ENCODE data around the gene PRC1. TPM values are rescaled to one million over a fixed set of nuclear protein-coding genes. Genes with fewer than 3 reads are reported as not detected.

Gene PRC1
- total and polyA plus RNA-seq, 4 donors = 5.0 to 31.1 (median 7.9) TPM

DNA sequence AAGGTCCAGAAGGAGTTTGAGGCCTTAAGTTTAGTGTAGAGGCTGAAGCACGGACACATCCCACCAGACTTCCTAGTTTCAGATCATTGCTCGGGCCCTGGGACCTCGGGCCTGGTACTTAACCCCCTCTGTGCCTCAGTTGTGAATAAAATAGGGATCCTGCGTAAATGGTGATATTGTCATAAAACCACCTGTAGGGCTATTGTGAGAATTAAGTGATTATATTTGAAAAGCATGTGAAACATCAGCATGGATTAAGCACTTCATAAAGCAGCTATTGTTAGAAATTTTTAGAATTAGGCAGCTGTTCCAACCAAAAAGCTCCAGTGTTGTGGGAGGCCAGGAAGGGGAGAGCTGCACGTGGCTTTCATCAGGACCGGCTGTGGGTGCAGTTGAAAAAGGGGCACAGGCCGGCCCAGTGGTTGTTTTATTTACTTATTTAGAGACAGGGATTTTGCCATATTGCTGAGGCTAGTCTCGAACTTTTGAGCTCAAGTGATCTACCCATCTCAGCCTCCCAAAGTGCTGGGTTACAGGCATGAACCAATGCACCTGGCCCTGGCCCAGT is 35.2 kb downstream of the PRC1 start:
- ATAC-seq (ENCODE audit: insufficient read depth, low FRiP score) (no peak), DNase-seq (no peak)
- peaks cover 0 to 19% (median 9%) of the 10 kb centered on the region in 5 donors for H3K4me1 ChIP-seq (ENCODE audit: control insufficient read depth in 5 of 5, insufficient read depth in 5 of 5, low read length in 5 of 5)
- peaks cover 4 to 18% (median 13%) of the 10 kb centered on the region in 4 donors for H3K36me3 ChIP-seq (ENCODE audit: control insufficient read depth in 4 of 4, insufficient read depth in 4 of 4, low read length in 4 of 4)
- H3K27ac ChIP-seq (ENCODE audit: low read depth in 1 of 2, low read length in 1 of 2) = no peak overlapping the region
- TF ChIP-seq, protein P1, sequence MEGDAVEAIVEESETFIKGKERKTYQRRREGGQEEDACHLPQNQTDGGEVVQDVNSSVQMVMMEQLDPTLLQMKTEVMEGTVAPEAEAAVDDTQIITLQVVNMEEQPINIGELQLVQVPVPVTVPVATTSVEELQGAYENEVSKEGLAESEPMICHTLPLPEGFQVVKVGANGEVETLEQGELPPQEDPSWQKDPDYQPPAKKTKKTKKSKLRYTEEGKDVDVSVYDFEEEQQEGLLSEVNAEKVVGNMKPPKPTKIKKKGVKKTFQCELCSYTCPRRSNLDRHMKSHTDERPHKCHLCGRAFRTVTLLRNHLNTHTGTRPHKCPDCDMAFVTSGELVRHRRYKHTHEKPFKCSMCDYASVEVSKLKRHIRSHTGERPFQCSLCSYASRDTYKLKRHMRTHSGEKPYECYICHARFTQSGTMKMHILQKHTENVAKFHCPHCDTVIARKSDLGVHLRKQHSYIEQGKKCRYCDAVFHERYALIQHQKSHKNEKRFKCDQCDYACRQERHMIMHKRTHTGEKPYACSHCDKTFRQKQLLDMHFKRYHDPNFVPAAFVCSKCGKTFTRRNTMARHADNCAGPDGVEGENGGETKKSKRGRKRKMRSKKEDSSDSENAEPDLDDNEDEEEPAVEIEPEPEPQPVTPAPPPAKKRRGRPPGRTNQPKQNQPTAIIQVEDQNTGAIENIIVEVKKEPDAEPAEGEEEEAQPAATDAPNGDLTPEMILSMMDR (IDR thresholded peaks at IDR 0.05; ENCODE audit: control extremely low read depth, extremely low read depth) = no peak
- no peaks in the 10 kb centered on the region for H3K9me3 ChIP-seq (ENCODE audit: control insufficient read depth in 4 of 4, insufficient read depth in 3 of 4, low read length in 3 of 4)
- WGBS, 2 donors = 90 to 91% methylated on average over 8 of the region's 8 CpGs
- H3K27me3 ChIP-seq (ENCODE audit: control insufficient read depth in 3 of 3, insufficient read depth in 3 of 3, low read length in 2 of 3) = no peaks in the 10 kb centered on the region
- H3K4me3 ChIP-seq = no peak overlapping the region
- no peak overlapping the region for H3K9ac ChIP-seq (ENCODE audit: insufficient read depth in 1 of 2, low read length in 2 of 2)

DNA sequence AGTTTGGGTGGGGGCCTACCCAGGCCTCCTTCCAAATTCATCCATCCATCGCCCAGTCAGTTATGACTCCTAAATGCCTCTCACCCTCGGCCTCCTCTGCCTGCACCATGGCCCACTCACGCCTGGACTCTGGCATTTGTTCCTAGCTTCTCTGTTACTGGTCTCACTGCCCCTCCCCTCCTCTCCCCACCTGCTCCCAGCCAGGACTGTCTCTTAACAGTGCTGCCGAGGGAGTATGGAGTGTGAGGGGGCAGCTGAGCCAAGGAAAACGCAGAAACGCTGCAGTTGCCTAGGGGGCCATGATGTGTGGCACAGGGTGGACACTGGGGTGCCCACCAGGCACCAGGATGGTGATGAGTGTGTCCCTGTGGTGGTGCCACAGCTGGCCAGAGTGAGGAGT is 36.5 kb downstream of the PRC1 start:
- no peak for DNase-seq
- H3K27ac ChIP-seq (ENCODE audit: low read depth in 1 of 2, low read length in 1 of 2) = no peak overlapping the region
- no peaks in the 10 kb centered on the region for H3K9me3 ChIP-seq (ENCODE audit: control insufficient read depth in 4 of 4, insufficient read depth in 3 of 4, low read length in 3 of 4)
- ATAC-seq (ENCODE audit: insufficient read depth, low FRiP score) = no peak
- peaks cover 4 to 23% (median 18%) of the 10 kb centered on the region in 4 donors for H3K36me3 ChIP-seq (ENCODE audit: control insufficient read depth in 4 of 4, insufficient read depth in 4 of 4, low read length in 4 of 4)
- H3K9ac ChIP-seq (ENCODE audit: insufficient read depth in 1 of 2, low read length in 2 of 2) = peak overlapping the region in 1 of 2 donors; percentile 49
- H3K27me3 ChIP-seq (ENCODE audit: control insufficient read depth in 3 of 3, insufficient read depth in 3 of 3, low read length in 2 of 3) = no peaks in the 10 kb centered on the region
- H3K4me3 ChIP-seq = no peak overlapping the region
- WGBS, 2 donors = 90 to 94% methylated on average over 6 of the region's 6 CpGs
- peaks cover 0 to 19% (median 9%) of the 10 kb centered on the region in 5 donors for H3K4me1 ChIP-seq (ENCODE audit: control insufficient read depth in 5 of 5, insufficient read depth in 5 of 5, low read length in 5 of 5)
- TF ChIP-seq, protein P1 (IDR thresholded peaks at IDR 0.05; ENCODE audit: control extremely low read depth, extremely low read depth) = no peak

GRCh38 chr15:90957031-90957790 is 37.1 kb downstream of the PRC1 start:
- H3K36me3 ChIP-seq (ENCODE audit: control insufficient read depth in 4 of 4, insufficient read depth in 4 of 4, low read length in 4 of 4) = peaks cover 1 to 25% (median 17%) of the 10 kb centered on the region in 4 donors
- no peak overlapping the region for H3K27ac ChIP-seq (ENCODE audit: low read depth in 1 of 2, low read length in 1 of 2)
- no peaks in the 10 kb centered on the region for H3K9me3 ChIP-seq (ENCODE audit: control insufficient read depth in 4 of 4, insufficient read depth in 3 of 4, low read length in 3 of 4)
- ATAC-seq (ENCODE audit: insufficient read depth, low FRiP score) (no peak), DNase-seq (peak; percentile 34 to 42 (median 41))
- peaks cover 0 to 19% (median 9%) of the 10 kb centered on the region in 5 donors for H3K4me1 ChIP-seq (ENCODE audit: control insufficient read depth in 5 of 5, insufficient read depth in 5 of 5, low read length in 5 of 5)
- peak overlapping the region; percentile 46 for H3K4me3 ChIP-seq
- no peaks in the 10 kb centered on the region for H3K27me3 ChIP-seq (ENCODE audit: control insufficient read depth in 3 of 3, insufficient read depth in 3 of 3, low read length in 2 of 3)
- TF ChIP-seq, protein P1 (IDR thresholded peaks at IDR 0.05; ENCODE audit: control extremely low read depth, extremely low read depth) = no peak
- WGBS, 2 donors = 33 to 52% methylated on average over 61 to 63 of the region's 63 CpGs
- H3K9ac ChIP-seq (ENCODE audit: insufficient read depth in 1 of 2, low read length in 2 of 2) = peak overlapping the region; percentile 49 to 55
